HG02943 (cell line): Measurements from ENCODE around the gene EHBP1.

ENCODE experiments used
- ATAC-seq: cut with Tn5 transposase; IDR thresholded peaks from one replicate; pipeline ENCODE4 v1.9.1; 2021; ENCODE audit warnings: mild to moderate bottlenecking, low read depth, moderate library complexity; ENCODE audit not compliant: unreplicated experiment

The EHBP1 gene

DNA sequence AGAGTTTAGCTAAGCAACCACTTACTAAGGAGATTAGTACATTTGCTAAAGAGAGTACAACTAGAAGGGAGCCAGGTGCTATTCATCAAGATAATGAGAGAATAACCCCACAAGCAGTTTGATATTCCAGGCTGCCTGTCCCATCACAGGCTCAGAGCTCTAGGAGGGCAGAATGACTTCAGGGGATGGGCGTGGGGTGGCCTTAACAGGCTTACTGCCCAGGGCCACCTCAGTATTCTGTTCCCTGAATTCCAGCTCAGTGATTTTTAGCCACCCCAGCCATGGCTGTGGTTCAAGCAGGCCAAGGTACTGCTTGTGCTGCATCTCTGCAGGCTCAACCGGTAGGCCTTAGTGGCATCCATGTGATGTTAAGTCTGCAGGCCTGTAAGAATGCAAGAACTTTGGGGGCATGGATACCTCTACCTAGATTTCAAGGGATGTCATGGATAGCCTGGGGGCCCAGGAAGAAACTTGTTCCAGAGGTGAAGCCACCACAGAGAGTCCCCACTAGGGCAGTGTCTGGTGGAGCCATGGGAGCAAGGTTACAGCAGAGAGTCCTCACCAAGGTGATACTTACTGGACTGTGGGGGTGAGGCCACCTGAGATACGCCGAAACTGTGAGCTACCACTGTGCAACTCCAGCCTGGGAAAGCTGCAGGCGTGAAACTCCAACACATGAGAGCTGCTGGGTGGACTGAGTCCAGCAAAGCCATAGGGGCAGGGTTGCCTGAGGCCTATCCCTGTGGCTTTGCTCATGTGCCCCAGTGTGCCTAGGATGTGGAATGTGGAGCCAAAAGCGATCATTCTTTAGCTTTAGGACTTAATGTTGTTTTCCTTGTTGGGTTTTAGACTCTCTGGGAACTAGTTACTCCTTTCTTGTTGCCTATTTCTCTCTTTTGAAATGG is 107.7 kb downstream of the EHBP1 start:
- ATAC-seq = no peak

DNA sequence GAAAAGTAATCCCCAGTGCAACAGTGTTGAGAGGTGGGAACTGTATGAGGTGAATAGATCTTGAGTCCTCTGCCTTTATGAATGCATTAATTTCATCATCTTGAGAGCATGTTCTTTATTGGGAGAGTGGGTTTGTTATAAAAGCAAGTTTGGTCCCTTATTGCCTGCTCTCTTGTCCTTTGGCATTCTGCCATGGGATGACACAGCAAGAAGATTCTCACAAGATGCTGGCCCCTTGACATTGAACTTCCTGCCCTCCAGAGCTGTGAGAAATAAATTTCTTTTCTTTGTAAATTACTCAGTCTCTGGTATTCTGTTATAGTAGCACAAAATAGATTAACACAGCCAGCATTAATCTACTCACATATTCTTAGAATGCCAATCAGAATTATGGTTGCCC is 108.6 kb downstream of the EHBP1 start:
- ATAC-seq = no peak

DNA sequence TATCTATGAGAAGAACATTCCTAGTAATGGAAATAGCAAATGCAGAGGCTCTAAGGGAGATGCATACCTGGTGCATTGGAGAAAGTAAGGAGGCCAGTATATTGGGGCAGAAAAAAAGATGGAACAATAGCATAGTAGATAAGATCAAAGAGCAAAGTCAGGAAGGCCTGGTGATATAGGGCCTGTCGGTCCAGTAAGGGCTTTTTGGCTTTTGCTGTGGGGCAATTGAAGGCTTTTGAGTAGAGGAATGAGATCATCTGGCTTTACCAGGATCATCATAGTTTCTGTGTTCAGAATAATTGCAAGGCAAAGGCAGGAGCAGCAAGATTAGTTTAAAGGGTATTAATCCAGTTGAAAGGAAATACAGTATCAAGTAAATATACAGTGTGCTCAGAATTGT is 111.8 kb downstream of the EHBP1 start:
- no peak for ATAC-seq

DNA sequence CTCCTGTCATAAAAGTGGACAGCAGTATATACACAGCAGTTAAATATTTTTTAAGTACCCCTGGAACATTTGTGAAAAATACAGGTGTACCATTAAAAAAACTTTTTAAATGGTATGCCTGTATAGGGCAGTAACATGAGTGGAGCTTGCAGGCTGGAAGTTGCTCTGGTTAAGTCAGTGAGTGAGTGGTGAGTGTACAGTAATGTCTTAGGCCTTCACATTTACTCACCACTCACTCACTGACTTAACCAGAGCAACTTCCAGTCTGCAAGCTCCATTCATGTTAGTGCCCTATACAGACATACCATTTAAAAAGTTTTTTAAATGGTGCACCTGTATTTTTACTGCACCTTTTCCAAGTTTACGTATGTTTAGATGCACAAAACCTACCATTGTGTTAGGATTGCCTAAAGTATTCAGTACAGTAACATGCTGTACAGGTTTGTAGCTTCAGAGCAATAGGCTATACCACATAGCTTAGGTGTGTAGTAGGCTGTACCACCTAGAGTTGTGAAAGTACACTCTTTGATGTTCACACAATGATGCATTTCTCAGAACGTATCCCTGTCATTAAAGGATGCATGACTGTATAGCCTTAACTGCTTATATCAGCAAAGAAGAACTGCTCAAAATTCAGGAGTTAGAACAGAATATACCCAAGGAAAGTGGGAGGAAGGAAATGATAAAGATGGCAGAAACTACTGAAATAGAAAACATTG is 112.6 kb downstream of the EHBP1 start:
- no peak for ATAC-seq

DNA sequence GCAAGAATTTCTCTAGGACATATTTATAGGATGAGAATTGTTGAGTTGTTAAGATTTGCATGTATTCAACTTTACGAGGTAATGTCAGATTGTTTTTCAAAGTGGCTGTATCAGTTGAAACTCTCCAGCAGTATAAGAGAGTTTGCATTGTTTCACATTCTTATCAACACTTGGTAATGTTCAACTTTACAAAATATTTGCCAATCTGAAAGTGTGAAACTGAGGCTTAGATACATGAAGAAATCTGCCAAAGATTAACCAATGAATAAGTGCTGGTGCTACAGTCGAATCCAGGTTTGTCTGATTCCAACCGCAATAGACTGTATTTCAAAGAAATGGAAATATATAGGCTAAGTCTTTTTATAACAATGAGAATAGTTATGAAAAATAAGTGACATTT is 117.0 kb downstream of the EHBP1 start:
- no peak for ATAC-seq

DNA sequence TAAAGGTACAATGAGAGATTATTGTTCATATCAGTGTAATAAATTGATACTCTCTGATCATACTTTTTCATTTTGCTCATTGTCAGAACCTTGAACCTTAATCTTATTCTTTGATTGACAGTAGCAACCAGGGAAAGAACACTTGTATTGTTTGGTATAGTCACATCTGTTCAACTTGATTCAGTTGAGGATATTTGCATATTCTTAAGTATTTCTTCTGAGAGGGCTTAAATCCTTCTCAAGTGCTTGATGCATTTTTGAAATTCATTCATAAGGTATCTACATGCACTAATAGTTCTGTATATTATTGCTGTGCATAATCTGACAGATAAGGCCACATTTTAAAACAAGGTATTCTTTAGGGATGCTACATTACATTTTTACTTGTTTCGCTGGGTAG is 118.9 kb downstream of the EHBP1 start:
- ATAC-seq = no peak

DNA sequence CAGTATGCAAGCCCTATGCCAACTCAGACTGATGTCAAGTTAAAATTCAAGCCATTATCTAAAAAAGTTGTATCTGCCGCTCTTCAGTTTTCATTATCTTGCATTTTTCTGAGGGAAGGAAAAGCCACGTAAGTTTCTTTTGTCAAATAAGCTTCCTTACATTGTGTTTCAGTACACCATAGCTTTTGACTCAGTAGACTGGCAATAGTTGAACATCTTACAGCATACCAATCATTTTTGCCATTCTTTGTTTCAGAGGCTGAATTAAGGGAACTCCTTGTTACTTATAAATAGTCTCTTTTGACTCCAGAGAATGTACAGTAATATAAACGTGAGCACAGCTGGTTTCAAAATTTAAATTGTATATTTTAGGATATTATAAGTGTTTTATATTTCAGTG is 120.6 kb downstream of the EHBP1 start:
- ATAC-seq = no peak

DNA sequence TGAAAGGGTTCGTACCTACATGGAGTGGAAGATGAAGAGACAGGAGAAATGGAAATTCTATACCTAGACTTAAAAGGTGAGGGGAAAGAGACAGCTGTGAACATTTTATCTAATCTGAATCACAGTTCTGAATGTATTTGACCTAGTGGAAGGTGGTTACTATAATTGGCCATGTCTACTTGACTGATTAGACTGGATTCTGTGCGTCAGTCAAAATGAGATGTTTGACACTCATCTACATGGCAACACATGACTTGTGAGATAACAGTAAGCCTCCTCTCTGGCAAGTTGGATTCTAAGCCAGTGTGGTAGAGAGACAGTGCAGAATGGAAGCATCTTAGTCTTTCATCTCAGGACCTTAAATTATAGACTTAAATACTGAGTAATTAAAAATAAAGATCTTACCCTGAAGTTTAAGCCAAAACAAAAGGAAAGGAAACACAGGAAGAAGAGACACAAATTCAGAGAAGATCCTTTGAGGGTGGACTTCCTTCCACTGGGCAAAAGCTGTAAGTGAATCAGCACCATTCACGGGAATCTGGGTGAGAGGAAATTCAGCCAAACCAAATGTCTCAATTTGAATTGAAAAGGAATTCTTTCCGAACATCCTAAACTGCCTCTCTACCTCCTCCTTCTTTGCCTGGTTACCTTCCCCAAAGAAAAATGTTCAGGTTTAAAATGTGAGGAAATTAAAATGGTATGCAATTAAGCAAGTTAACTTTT is 121.6 kb downstream of the EHBP1 start:
- ATAC-seq = no peak

DNA sequence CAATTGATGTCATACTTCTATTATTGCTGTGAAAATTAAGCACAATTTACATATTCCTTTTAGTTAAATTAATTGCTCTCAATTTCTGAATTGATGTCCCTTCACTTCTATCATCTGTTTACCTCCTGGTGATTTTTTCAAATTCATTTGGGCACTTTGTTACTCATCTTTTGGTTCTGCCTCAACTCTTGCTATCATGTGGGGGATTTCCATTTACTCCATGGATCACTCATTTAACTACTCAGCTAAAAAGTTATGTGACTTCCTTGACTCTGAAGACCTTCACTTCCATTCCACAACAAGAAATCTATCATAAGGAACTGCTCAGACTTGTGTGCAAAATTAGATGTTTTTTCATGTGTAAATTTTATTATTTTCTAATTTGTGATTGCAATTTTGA is 126.2 kb downstream of the EHBP1 start:
- ATAC-seq = no peak

DNA sequence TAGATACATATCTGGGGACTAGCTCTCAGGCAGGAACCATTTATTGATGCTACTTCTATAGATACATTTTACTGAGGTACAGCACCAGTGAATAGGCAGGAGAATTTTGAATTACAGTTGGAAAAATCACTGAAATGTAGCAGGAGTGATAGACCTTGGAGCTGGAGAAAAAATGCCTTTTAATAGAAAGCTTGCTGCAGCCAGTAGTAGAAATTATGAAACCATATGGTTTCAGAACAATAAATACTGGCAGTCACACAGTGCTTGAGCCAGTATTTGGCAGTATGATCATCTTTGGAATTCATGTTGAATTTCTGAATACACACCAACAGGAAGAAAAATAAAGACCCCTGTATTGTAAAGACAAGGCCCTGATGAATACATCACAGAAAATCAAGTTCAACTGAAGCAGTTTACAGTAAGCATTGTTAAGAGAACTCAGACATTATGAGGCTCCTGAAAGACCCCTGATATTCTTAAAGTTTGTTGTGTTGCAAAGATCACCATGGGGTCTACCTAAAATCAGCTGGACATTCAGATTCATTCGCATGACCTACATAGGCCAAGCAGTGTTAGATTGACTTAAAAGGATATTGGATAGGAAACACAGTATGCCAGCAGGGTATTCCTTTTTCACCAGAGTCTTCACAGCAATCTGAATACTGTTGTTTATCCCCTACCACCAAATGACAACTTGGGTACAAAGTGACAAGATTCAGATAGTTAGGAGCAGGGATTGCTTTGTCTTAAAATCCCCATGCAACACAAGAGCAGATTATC is 139.0 kb downstream of the EHBP1 start:
- ATAC-seq = no peak

DNA sequence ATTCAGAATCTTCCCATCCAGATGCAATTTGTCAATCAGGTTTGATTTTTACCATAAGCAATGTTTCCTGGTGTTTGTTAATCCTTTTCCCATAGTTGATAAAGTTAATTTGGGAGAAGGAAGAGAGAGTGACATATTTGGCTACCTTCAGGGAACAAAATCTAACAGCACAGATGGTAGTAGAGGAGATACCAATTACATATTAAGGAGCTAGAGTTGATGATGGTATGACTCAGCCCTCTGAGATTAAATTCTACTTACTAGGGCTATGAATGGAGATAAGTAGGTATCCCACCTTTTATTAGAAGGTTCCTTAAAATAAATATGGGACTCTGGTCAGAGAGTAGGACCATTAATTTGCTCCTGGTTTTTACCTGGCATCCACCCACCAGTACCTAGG is 139.7 kb downstream of the EHBP1 start:
- no peak for ATAC-seq

DNA sequence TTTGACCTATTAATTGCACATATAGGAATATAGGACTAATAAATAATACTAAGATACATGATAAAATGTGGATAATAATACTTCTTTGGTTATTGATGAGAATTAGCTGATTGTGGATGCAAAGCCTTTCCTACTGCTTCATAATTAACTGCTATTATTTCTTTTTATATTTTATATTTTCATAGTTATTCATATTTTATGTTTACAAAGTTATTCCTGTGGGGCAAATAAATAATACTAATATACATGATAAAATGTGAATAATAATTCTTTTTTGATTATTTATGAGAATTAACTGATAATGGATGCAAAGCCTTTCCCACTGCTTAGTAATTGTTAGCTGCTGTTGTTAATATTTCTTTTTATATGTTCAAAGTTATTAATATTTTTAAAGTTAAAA is 146.7 kb downstream of the EHBP1 start:
- no peak for ATAC-seq

DNA sequence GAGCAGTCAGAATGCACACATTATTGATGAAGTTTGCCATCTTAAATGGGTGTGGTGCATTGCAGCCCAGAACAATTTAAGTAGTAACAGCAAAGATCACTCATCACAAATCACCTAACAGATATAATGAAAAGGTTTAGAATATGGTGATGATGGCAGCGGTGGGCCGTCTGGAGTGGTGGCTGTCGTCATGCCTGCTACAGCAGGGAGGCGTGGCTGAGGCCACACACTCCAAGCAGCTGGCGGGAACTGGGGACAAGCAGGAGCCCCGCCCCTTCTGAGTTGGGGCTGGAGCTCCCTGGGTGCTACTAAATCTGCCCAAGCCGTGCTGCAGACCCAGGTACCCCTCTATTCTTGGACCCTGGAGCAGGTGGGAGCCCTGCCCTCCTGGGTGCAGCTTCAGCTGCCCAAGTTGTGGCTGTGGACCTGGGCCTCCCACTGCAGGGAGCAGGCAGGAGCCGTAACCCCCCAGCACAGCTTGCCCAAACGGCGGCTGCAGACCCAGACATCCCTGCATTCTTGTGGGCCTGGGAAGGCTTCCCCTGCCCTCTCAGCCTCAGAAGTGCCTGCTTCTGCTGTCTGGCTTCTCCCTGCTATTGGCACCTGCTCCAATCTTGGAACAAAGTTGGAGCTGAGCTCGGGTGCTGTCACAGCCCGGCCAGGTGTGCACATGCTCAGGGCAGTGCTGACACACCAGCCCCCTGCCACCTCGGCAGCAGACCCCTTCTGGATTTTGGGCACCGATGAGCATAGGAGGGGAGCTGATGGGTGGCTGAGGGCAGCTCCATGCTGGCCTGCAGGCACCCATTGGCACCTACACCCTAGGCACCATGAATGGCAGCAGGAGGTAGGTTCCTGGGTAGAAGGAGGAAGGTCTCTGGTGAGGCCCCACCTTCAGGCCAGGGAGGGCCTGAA is 149.3 kb downstream of the EHBP1 start:
- no peak for ATAC-seq

DNA sequence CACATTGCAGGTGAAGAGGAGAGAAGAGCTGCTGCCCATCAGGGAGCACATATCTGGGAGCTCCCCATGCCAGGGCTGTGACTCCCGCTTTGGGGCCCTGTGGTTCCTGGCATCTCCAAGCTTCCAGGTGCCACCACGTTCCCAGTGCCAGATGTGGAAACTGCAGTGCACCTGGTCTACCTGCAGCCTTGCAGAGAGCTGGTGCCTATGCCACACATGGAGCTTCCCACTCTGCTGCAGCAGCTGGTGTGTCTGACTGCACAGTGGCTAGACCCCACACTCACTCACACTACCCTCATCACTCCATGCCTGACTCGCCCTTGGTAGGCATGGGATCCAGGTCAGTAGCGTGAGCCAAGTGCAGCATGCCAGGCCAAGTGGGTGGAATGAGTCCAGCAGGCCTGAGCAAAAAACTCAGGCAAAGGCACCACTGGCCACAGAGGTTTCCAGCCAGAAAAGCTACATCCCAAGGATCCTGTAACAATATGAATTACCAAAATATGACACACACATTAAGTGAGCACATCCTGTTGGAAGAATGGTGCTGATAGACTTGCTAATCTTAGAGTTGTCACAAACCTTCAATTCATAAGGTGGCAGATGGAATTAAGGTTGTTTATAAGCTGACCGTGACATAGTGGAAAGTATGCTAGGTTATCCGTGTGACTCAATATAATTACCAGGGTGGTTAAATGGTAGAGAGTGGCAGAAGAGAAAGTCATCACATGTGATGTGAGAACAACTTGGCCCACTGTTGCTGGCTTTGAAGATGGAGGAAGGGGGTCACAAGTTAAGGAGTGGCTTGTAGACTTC is 150.9 kb downstream of the EHBP1 start:
- no peak for ATAC-seq

DNA sequence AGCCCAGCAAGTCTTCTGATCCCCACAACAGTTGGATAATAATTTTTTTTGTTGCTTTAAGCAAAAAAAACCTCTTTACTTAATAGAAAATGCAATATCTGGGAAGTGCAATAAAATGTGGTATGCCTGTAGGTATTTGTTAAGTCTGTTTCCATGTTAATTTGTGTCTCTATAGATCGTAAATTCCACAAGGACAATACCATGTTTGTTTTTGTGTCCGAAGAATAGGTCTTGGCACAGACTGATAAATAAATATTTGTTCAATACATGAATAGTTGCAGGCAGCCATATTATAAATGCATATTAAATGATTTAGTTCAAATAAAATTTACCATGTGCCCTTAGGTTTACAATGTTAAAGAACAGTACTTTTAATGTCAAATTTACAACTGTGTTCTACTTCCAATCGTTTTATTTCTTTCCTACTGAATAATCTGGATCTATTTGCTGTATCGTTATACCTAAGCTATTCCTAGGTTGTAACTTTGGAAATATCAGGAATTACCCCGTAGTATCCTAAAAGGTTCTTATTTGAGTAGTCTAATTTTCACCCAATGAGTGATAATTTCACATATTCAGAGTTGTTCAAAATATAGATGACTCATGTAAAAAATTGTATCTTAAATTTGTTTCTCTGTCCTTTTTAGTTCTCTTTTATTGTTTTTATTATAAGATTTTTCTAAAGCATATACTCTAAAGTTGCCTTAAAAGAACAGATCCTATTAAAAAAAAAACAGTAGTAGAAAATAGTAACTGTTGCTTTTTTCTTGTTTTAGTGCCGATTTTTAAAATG is 151.8 kb downstream of the EHBP1 start:
- ATAC-seq = no peak

DNA sequence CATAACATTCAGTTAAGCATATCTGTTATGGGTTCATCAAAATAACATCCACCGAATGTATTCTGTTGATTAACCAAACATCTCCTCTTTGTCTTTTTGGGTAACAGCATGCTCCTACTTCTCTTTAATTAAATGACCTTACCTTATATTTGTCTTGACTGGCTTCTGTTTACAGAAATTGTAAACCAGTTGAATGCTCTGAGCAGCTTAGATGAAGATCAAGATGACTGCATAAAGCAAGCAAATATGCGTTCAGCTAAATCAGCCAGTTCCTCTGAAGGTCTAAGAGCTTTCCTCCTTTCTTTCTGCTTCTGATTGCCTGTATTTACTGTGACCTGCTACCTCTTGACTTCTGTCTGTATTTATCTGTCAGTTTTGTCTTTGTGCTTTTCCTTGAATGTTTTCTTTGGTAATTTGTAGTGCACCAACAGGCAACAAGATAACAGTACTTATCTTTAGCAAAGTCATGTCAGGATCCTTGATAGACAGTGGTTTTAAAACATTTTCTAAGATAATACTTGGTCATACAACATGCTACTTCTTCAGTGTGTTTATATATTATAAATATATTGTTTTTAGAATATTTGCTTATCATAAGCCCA is 152.8 kb downstream of the EHBP1 start:
- no peak for ATAC-seq

DNA sequence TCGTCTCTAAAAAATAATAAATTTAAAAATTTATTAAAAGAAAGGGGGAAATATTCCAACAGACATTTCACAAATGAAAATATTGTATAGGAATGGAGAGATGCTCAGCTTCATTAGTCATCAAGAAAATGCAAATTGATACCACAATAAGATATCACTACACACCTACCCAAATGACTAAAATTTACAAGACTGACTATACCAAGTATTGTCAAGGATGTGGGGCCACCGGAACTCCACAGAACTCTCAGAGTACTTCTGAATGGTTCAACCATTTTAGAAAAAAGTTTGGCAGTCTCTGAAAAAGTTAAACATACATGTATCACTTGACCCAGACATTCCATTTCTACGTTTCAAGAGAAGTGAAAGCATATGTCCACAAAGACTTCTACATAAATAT is 163.4 kb downstream of the EHBP1 start:
- no peak for ATAC-seq

DNA sequence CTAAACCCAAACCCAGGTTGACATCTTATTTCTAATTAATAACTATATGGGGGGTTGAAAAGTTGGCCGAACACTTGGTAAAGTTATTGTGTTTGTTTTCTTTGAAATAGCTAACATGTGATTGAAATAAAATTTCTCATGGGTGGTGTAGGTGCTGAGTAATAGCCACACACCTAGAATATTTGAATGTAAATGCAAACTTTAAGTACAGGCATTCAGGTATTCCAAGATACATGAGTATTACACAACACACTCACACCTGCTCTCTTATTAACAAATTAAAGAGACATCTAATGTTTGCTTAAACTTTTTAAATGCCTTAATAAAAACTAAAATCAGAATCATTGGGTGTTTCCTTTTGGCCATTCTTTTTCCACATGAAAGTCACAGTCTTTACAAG is 165.5 kb downstream of the EHBP1 start:
- no peak for ATAC-seq
